H1 (cell line): Measurements from ENCODE around the gene IGFBP1. TPM values are rescaled to one million over a fixed set of nuclear protein-coding genes. Genes with fewer than 3 reads are reported as not detected.

Experiments used
- SIN3A ChIP-seq, 2 experiments: IDR thresholded peaks in 1 of 2; conservative IDR thresholded peaks in 1 of 2; 2 replicates each; pipeline ENCODE4 v1.6.1; 2011 to 2012; ENCODE audit warnings: low read length in 2 of 2, improper control_type of control experiment in 1 of 2, low read depth in 1 of 2, mild to moderate bottlenecking in 1 of 2
- polyA plus RNA-seq, 7 experiments: library from polyadenylated mRNA; depleted of rRNA in 3 of 7; stranded (reverse) in 5 of 7; unstranded in 2 of 7; fragments of >200 nt in 5 of 7; fragments of 200-250 nt in 2 of 7; gene quantifications; 1 replicate in 5 of 7; 2 replicates in 1 of 7; 4 replicates in 1 of 7; pipeline versions ENCODE4 v1.2.1 to v1.2.3, GENCODE V29; 2011 to 2013; ENCODE audit warnings: missing spikeins in 2 of 7, mixed read lengths in 2 of 7
- total RNA-seq: library from RNA; stranded (reverse); fragmentation: NEBNext Ultra II Directional; extraction: Animal tissue kit (Norgen Biotek cat#: 25700); gene quantifications from 2 replicates; pipeline ENCODE4 v1.2.1, GENCODE V29; 2021

IGFBP1 gene
- total and polyA plus RNA-seq, 2 of the 8 experiments (the other 6 are each of a cell fraction or from before 2014, with no cell fraction given): not detected

- no peak for TF ChIP-seq SIN3A (conservative IDR thresholded peaks at IDR 0.05 in 1 of 2, IDR thresholded peaks at IDR 0.05 in 1 of 2; ENCODE audit: low read depth in 1 of 2, low read length in 2 of 2)
- TF ChIP-seq, all 59 proteins: peak for 3
Measured at GRCh38 chr7:45938626-45939302, 50.5 kb downstream of the IGFBP1 start (continued).
